Body of pancreas (tissue), 4 donors: Measurements from ENCODE around the gene RAB11FIP3.
"Not testable (repeated sequence)": the region's sequence is repeated elsewhere in the genome, so short reads cannot be mapped to it uniquely, and the experiment has no call there.

Experiments used
- POLR2A ChIP-seq, 3 donors: fragments of 450-650 bp; IDR thresholded peaks; one replicate each; pipeline ENCODE4 v1.6.1; 2016; ENCODE audit warnings: antibody characterized with exemption in 3 of 3, mild to moderate bottlenecking in 2 of 3
- TF ChIP-seq, protein P1 (sequence below), 7 experiments: fragments of 450-650 bp in 4 of 7; fragments of 200-600 bp in 3 of 7; sonication (generic) in 3 of 7; IDR thresholded peaks; one replicate each; pipeline ENCODE4 v1.5.1; 2016 to 2019; ENCODE audit warnings: antibody characterized with exemption in 7 of 7

- TF ChIP-seq, protein P1, sequence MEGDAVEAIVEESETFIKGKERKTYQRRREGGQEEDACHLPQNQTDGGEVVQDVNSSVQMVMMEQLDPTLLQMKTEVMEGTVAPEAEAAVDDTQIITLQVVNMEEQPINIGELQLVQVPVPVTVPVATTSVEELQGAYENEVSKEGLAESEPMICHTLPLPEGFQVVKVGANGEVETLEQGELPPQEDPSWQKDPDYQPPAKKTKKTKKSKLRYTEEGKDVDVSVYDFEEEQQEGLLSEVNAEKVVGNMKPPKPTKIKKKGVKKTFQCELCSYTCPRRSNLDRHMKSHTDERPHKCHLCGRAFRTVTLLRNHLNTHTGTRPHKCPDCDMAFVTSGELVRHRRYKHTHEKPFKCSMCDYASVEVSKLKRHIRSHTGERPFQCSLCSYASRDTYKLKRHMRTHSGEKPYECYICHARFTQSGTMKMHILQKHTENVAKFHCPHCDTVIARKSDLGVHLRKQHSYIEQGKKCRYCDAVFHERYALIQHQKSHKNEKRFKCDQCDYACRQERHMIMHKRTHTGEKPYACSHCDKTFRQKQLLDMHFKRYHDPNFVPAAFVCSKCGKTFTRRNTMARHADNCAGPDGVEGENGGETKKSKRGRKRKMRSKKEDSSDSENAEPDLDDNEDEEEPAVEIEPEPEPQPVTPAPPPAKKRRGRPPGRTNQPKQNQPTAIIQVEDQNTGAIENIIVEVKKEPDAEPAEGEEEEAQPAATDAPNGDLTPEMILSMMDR (IDR thresholded peaks at IDR 0.05) = not testable (repeated sequence)
- not testable (repeated sequence) for TF ChIP-seq POLR2A (IDR thresholded peaks at IDR 0.05)
Observed at GRCh38 chr16:422179-422578, 3.3 kb upstream of the RAB11FIP3 start.
